Measurements from ENCODE around the gene ASIC3.

- TF ChIP-seq, protein P1, sequence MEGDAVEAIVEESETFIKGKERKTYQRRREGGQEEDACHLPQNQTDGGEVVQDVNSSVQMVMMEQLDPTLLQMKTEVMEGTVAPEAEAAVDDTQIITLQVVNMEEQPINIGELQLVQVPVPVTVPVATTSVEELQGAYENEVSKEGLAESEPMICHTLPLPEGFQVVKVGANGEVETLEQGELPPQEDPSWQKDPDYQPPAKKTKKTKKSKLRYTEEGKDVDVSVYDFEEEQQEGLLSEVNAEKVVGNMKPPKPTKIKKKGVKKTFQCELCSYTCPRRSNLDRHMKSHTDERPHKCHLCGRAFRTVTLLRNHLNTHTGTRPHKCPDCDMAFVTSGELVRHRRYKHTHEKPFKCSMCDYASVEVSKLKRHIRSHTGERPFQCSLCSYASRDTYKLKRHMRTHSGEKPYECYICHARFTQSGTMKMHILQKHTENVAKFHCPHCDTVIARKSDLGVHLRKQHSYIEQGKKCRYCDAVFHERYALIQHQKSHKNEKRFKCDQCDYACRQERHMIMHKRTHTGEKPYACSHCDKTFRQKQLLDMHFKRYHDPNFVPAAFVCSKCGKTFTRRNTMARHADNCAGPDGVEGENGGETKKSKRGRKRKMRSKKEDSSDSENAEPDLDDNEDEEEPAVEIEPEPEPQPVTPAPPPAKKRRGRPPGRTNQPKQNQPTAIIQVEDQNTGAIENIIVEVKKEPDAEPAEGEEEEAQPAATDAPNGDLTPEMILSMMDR (IDR thresholded peaks at IDR 0.05) = no peak
- no peak for TF ChIP-seq POLR2A (IDR thresholded peaks at IDR 0.05)
These were observed 40.2 kb upstream of the ASIC3 start for GRCh38 chr7:151008143-151008510.

Data from right lobe of liver (tissue), 4 donors.